ENCODE data around the gene ACTMAP.

- TF ChIP-seq CTCF (IDR thresholded peaks at IDR 0.05) (no peak), EP300 (IDR thresholded peaks at IDR 0.05) (no peak)
These were observed 57.0 kb downstream of the ACTMAP start for GRCh38 chr19:40693150-40693788.

All from ovary (tissue), 3 donors.